RPMI8226 (cell line): ENCODE results near the gene TMEM114.

Source experiments
- DNase-seq: peaks from one replicate; pipeline ENCODE4 v3.0.0-alpha.2; 2015

Gene TMEM114

GRCh38 chr16:8547762-8548161, 42.5 kb downstream of the TMEM114 start:
- DNase-seq, result no peak

- no peak for DNase-seq
Observed at GRCh38 chr16:8544406-8544805, 45.9 kb downstream of the TMEM114 start.

GRCh38 chr16:8543258-8543657, 47.1 kb downstream of the TMEM114 start:
- DNase-seq, result no peak

- no peak for DNase-seq
Observed at GRCh38 chr16:8542393-8542792, 47.9 kb downstream of the TMEM114 start.

- DNase-seq, result no peak
Observed at GRCh38 chr16:8541868-8542267, 48.4 kb downstream of the TMEM114 start.

GRCh38 chr16:8537691-8538342, 52.5 kb downstream of the TMEM114 start:
- DNase-seq, result no peak

GRCh38 chr16:8533509-8533908, 56.8 kb downstream of the TMEM114 start:
- DNase-seq, result no peak

- no peak for DNase-seq
Observed at GRCh38 chr16:8530752-8531384, 59.4 kb downstream of the TMEM114 start.

GRCh38 chr16:8528471-8528870, 61.8 kb downstream of the TMEM114 start:
- no peak for DNase-seq

- no peak for DNase-seq
Observed at GRCh38 chr16:8523932-8524331, 66.4 kb downstream of the TMEM114 start.

- DNase-seq, result no peak
Observed at GRCh38 chr16:8522757-8523156, 67.6 kb downstream of the TMEM114 start.

GRCh38 chr16:8519643-8520042, 70.7 kb downstream of the TMEM114 start:
- DNase-seq, result no peak
